Nephron progenitor cell (in vitro differentiated cells): ENCODE measurements around the gene STX19.
A peak's percentile ranks its signal among the peaks of the same experiment; 100 is the strongest.

ENCODE experiments used
- DNase-seq: peaks from one replicate; pipeline ENCODE4 v3.0.0; 2021
- H3K27ac Mint-ChIP-seq: 2 replicates; pipeline ENCODE4 v1.8.0; 2021; ENCODE audit warnings: mild to moderate bottlenecking, moderate library complexity, mixed read lengths
- H3K27me3 Mint-ChIP-seq: 2 replicates; pipeline ENCODE4 v1.8.0; 2021; ENCODE audit warnings: mild to moderate bottlenecking, low read depth, mixed read lengths; ENCODE audit not compliant: poor library complexity
- H3K36me3 Mint-ChIP-seq: 2 replicates; pipeline ENCODE4 v1.8.0; 2021; ENCODE audit warnings: low read depth, mixed read lengths
- H3K4me1 Mint-ChIP-seq: 2 replicates; pipeline ENCODE4 v1.8.0; 2021; ENCODE audit warnings: mixed read lengths
- H3K4me3 Mint-ChIP-seq: 2 replicates; pipeline ENCODE4 v1.8.0; 2021; ENCODE audit warnings: mild to moderate bottlenecking, moderate library complexity, mixed read lengths
- H3K9me3 Mint-ChIP-seq: 2 replicates; pipeline ENCODE4 v1.8.0; 2021; ENCODE audit warnings: mild to moderate bottlenecking, moderate library complexity, mixed read lengths
- CTCF ChIP-seq: fragments of 200-600 bp; sonication (generic); IDR thresholded peaks from 2 replicates; pipeline ENCODE4 v1.5.0; 2021; ENCODE audit warnings: antibody characterized with exemption

The STX19 gene

GRCh38 chr3:93988764-93989163, 39.6 kb downstream of the STX19 start:
- H3K36me3 Mint-ChIP-seq, result peaks cover 4% of the 10 kb centered on the region
- H3K9me3 Mint-ChIP-seq, result no peaks in the 10 kb centered on the region
- no peak overlapping the region for H3K4me3 Mint-ChIP-seq
- no peak overlapping the region for H3K27ac Mint-ChIP-seq
- H3K27me3 Mint-ChIP-seq, result no peaks in the 10 kb centered on the region
- no peak for DNase-seq
- TF ChIP-seq CTCF, result no peak
- peaks cover 33% of the 10 kb centered on the region for H3K4me1 Mint-ChIP-seq

- Mint-ChIP-seq H3K36me3 (no peaks in the 10 kb centered on the region), H3K27me3 (no peaks in the 10 kb centered on the region), H3K27ac (peak overlapping the region; percentile 22), H3K4me1 (peaks cover 33% of the 10 kb centered on the region), H3K9me3 (no peaks in the 10 kb centered on the region), H3K4me3 (no peak overlapping the region)
- DNase-seq, result no peak
- no peak for TF ChIP-seq CTCF
Observed at GRCh38 chr3:93988283-93988682, 40.1 kb downstream of the STX19 start.

GRCh38 chr3:93984618-93985017, 43.8 kb downstream of the STX19 start:
- H3K27me3 Mint-ChIP-seq, result no peaks in the 10 kb centered on the region
- H3K9me3 Mint-ChIP-seq, result no peaks in the 10 kb centered on the region
- H3K27ac Mint-ChIP-seq, result no peak overlapping the region
- no peaks in the 10 kb centered on the region for H3K36me3 Mint-ChIP-seq
- peaks cover 36% of the 10 kb centered on the region for H3K4me1 Mint-ChIP-seq
- no peak overlapping the region for H3K4me3 Mint-ChIP-seq
- no peak for DNase-seq
- no peak for TF ChIP-seq CTCF

GRCh38 chr3:93983408-93983807, 45.0 kb downstream of the STX19 start:
- H3K4me1 Mint-ChIP-seq, result peaks cover 36% of the 10 kb centered on the region
- no peak overlapping the region for H3K27ac Mint-ChIP-seq
- no peak for TF ChIP-seq CTCF
- H3K4me3 Mint-ChIP-seq, result no peak overlapping the region
- no peaks in the 10 kb centered on the region for H3K36me3 Mint-ChIP-seq
- no peaks in the 10 kb centered on the region for H3K9me3 Mint-ChIP-seq
- no peaks in the 10 kb centered on the region for H3K27me3 Mint-ChIP-seq
- DNase-seq, result no peak

DNA sequence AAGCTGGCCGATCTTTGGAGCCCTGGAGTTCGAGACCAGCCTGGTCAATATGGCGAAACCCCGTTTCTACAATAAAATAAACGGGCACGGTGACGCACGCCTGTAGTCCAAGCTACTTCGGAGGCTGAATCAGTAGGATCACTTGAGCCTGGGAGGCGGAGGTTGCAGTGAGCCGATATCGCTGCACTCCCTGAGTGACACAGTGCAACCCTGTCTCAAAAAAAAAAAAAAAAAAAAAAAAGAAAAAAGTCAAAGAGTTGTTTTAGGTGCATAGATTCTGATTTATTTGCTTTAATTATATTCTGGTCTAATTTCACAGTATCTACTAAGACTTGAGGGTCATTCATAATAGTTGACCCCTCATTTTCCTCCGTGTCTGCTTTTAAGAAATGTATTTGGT, 46.7 kb downstream of the STX19 start:
- no peaks in the 10 kb centered on the region for H3K9me3 Mint-ChIP-seq
- H3K27me3 Mint-ChIP-seq, result peaks cover 3% of the 10 kb centered on the region
- peak overlapping the region; percentile 96 for H3K4me3 Mint-ChIP-seq
- no peak for DNase-seq
- TF ChIP-seq CTCF, result no peak
- H3K27ac Mint-ChIP-seq, result no peak overlapping the region
- no peaks in the 10 kb centered on the region for H3K36me3 Mint-ChIP-seq
- peaks cover 27% of the 10 kb centered on the region for H3K4me1 Mint-ChIP-seq

GRCh38 chr3:93979850-93980676, 48.3 kb downstream of the STX19 start, which contains the start of gene ARL13B:
ARL13B (plus strand) TSS chr3:93980155; CDS start chr3:93980424, 269 bp downstream.
- Mint-ChIP-seq H3K27me3 (peaks cover 10% of the 10 kb centered on the region), H3K27ac (peak within 1 kb of the TSS; percentile 97), H3K4me3 (peak within 1 kb of the TSS; percentile 96), H3K4me1 (peaks cover 27% of the 10 kb centered on the region), H3K9me3 (no peaks in the 10 kb centered on the region), H3K36me3 (no peaks in the 10 kb centered on the region)
- TF ChIP-seq CTCF, result no peak
- DNase-seq, result peak; percentile 90
